NCI-H345 (cell line): Measurements from ENCODE around the gene MBTPS1.
"Not testable (repeated sequence)": the region's sequence is repeated elsewhere in the genome, so short reads cannot be mapped to it uniquely, and the experiment has no call there.

Source experiments
- DNase-seq: peaks from one replicate; lab custom pipeline; 2025; lab: John Stamatoyannopoulos, UW

The MBTPS1 gene

GRCh38 chr16:84137287-84137686 is 20.5 kb upstream of the MBTPS1 start:
- no peak for DNase-seq

GRCh38 chr16:84136331-84137125 is 19.8 kb upstream of the MBTPS1 start:
- no peak for DNase-seq

- DNase-seq: no peak
Measured at GRCh38 chr16:84132527-84133285, 16.0 kb upstream of the MBTPS1 start.

- DNase-seq: no peak
Measured at GRCh38 chr16:84131117-84131516, 14.4 kb upstream of the MBTPS1 start.

GRCh38 chr16:84124257-84125073 is 7.7 kb upstream of the MBTPS1 start:
- DNase-seq: no peak

GRCh38 chr16:84121007-84121406 is 4.3 kb upstream of the MBTPS1 start:
- peak; percentile 49 for DNase-seq

GRCh38 chr16:84120023-84120422 is 3.3 kb upstream of the MBTPS1 start:
- DNase-seq: no peak

- peak; percentile 51 for DNase-seq
Measured at GRCh38 chr16:84119368-84119767, 2.6 kb upstream of the MBTPS1 start.

- DNase-seq: not testable (repeated sequence)
Measured at GRCh38 chr16:84118315-84118714, 1.6 kb upstream of the MBTPS1 start.

GRCh38 chr16:84117494-84117843 is 727 bp upstream of the MBTPS1 start:
- DNase-seq: peak; percentile 14

- DNase-seq: peak; percentile 37
Measured at GRCh38 chr16:84115919-84116719, 623 bp downstream of the MBTPS1 start.

- DNase-seq: not testable (repeated sequence)
Measured at GRCh38 chr16:84111949-84112348, 4.8 kb downstream of the MBTPS1 start.

- DNase-seq: no peak
Measured at GRCh38 chr16:84111525-84111924, 5.2 kb downstream of the MBTPS1 start.

- no peak for DNase-seq
Measured at GRCh38 chr16:84110527-84110926, 6.2 kb downstream of the MBTPS1 start.

- no peak for DNase-seq
Measured at GRCh38 chr16:84109598-84110335, 7.0 kb downstream of the MBTPS1 start.

GRCh38 chr16:84107921-84108320 is 8.8 kb downstream of the MBTPS1 start:
- DNase-seq: no peak

GRCh38 chr16:84105948-84106740 is 10.6 kb downstream of the MBTPS1 start:
- no peak for DNase-seq

- no peak for DNase-seq
Measured at GRCh38 chr16:84105301-84105815, 11.4 kb downstream of the MBTPS1 start.

GRCh38 chr16:84104231-84104630 is 12.5 kb downstream of the MBTPS1 start:
- DNase-seq: no peak

- DNase-seq: no peak
Measured at GRCh38 chr16:84103678-84104077, 13.1 kb downstream of the MBTPS1 start.
